Mesendoderm (in vitro differentiated cells): ENCODE data around the gene STRA6.
"Not testable (repeated sequence)": the region's sequence is repeated elsewhere in the genome, so short reads cannot be mapped to it uniquely, and the experiment has no call there.

Experiments
- DNase-seq: peaks from one replicate; pipeline ENCODE4 v3.0.0; 2013
- H2AK5ac ChIP-seq: 2 replicates; pipeline ENCODE4 v1.6.1; 2013; ENCODE audit warnings: low read length, inconsistent platforms
- H2BK120ac ChIP-seq: 2 replicates; pipeline ENCODE4 v1.6.1; 2013; ENCODE audit warnings: low read depth, mild to moderate bottlenecking, low read length, moderate library complexity, mixed read lengths
- H2BK15ac ChIP-seq: replicated peaks from 2 replicates; pipeline ENCODE4 v1.6.1; 2013; ENCODE audit warnings: low read depth, mild to moderate bottlenecking, moderate library complexity
- H2BK5ac ChIP-seq: 2 replicates; pipeline ENCODE4 v1.6.1; 2013; ENCODE audit warnings: low read length, inconsistent platforms
- H3K18ac ChIP-seq: 2 replicates; pipeline ENCODE4 v1.6.1; 2013; ENCODE audit warnings: mild to moderate bottlenecking, low read length, mixed read lengths
- H3K23ac ChIP-seq: one replicate; pipeline ENCODE4 v1.6.1; 2013; ENCODE audit warnings: low read length
- H3K27ac ChIP-seq: 2 replicates; pipeline ENCODE4 v1.5.1; 2013; ENCODE audit warnings: low read depth, mild to moderate bottlenecking, inconsistent platforms, low read length, moderate library complexity
- H3K27me3 ChIP-seq: 2 replicates; pipeline ENCODE4 v1.6.1; 2013; ENCODE audit warnings: low read length, control low read depth, mild to moderate bottlenecking, inconsistent platforms; ENCODE audit not compliant: insufficient read depth, poor library complexity
- H3K36me3 ChIP-seq: 2 replicates; pipeline ENCODE4 v1.6.1; 2013; ENCODE audit warnings: low read length, inconsistent platforms; ENCODE audit not compliant: control insufficient read depth, insufficient read depth
- H3K4ac ChIP-seq: one replicate; pipeline ENCODE4 v1.6.1; 2013; ENCODE audit warnings: low read depth, mild to moderate bottlenecking, low read length, moderate library complexity
- H3K4me1 ChIP-seq: 2 replicates; pipeline ENCODE4 v1.6.1; 2013; ENCODE audit warnings: low read depth, low read length, inconsistent platforms; ENCODE audit not compliant: control insufficient read depth
- H3K4me2 ChIP-seq: 2 replicates; pipeline ENCODE4 v1.6.1; 2013; ENCODE audit warnings: low read length
- H3K4me3 ChIP-seq: 2 replicates; pipeline ENCODE4 v1.5.1; 2013; ENCODE audit warnings: mild to moderate bottlenecking, low read length
- H3K56ac ChIP-seq: one replicate; pipeline ENCODE4 v1.6.1; 2013; ENCODE audit warnings: low read length
- H3K79me1 ChIP-seq: 2 replicates; pipeline ENCODE4 v1.6.1; 2013; ENCODE audit warnings: low read length, inconsistent platforms
- H3K79me2 ChIP-seq: 2 replicates; pipeline ENCODE4 v1.6.1; 2013; ENCODE audit warnings: mild to moderate bottlenecking, low read length; ENCODE audit not compliant: control insufficient read depth, insufficient read depth
- H3K9ac ChIP-seq: 2 replicates; pipeline ENCODE4 v1.6.1; 2013; ENCODE audit warnings: low read length, inconsistent platforms
- H4K5ac ChIP-seq: one replicate; pipeline ENCODE4 v1.6.1; 2013; ENCODE audit warnings: low read length
- H4K8ac ChIP-seq: one replicate; pipeline ENCODE4 v1.6.1; 2013; ENCODE audit warnings: low read depth, mild to moderate bottlenecking, control low read depth, low read length, moderate library complexity
- WGBS: extraction: QIAGEN DNeasy Blood & Tissue Kit; methylation state at CpG from one replicate; pipeline ENCODE4 v1.1.7; 2013; ENCODE audit warnings: low lambda C conversion rate, missing lambda C conversion rate; ENCODE audit not compliant: insufficient coverage; ENCODE audit errors: extremely low coverage; 5-methylcytosine and 5-hydroxymethylcytosine counted together

Gene STRA6

GRCh38 chr15:74165461-74165860, 37.1 kb downstream of the STRA6 start:
- DNase-seq, result no peak
- H3K56ac ChIP-seq, result no peak overlapping the region
- no peak overlapping the region for H3K23ac ChIP-seq
- H3K4me2 ChIP-seq, result no peak overlapping the region
- no peak overlapping the region for H3K4ac ChIP-seq
- no peak overlapping the region for H3K4me3 ChIP-seq
- no peak overlapping the region for H2BK15ac ChIP-seq
- WGBS, result no CpG with 5 or more reads among the region's 1 CpG
- H3K79me1 ChIP-seq, result no peaks in the 10 kb centered on the region
- H3K36me3 ChIP-seq, result no peaks in the 10 kb centered on the region
- H2BK120ac ChIP-seq, result no peak overlapping the region
- no peaks in the 10 kb centered on the region for H3K27me3 ChIP-seq
- no peak overlapping the region for H4K8ac ChIP-seq
- H3K18ac ChIP-seq, result no peak overlapping the region
- no peak overlapping the region for H4K5ac ChIP-seq
- H2AK5ac ChIP-seq, result no peak overlapping the region
- H2BK5ac ChIP-seq, result no peak overlapping the region
- no peaks in the 10 kb centered on the region for H3K4me1 ChIP-seq
- no peak overlapping the region for H3K27ac ChIP-seq
- H3K9ac ChIP-seq, result no peak overlapping the region
- H3K79me2 ChIP-seq, result no peaks in the 10 kb centered on the region

GRCh38 chr15:74162195-74162536, 40.4 kb downstream of the STRA6 start:
- H4K8ac ChIP-seq, H3K23ac ChIP-seq, H2BK15ac ChIP-seq, H3K36me3 ChIP-seq, H3K18ac ChIP-seq, H3K27me3 ChIP-seq, H2BK120ac ChIP-seq, H3K79me2 ChIP-seq, DNase-seq, H3K27ac ChIP-seq, H3K4ac ChIP-seq, H3K9ac ChIP-seq, H2BK5ac ChIP-seq, H2AK5ac ChIP-seq, H3K4me2 ChIP-seq, H3K4me3 ChIP-seq, H3K56ac ChIP-seq, H3K4me1 ChIP-seq, H3K79me1 ChIP-seq, H4K5ac ChIP-seq: not testable (repeated sequence)
- WGBS, result no CpG with 5 or more reads among the region's 3 CpGs

- H3K18ac ChIP-seq, H3K79me2 ChIP-seq, H2AK5ac ChIP-seq, H2BK120ac ChIP-seq, H3K4me1 ChIP-seq, H3K27me3 ChIP-seq, H2BK5ac ChIP-seq, H4K5ac ChIP-seq, H2BK15ac ChIP-seq, H3K9ac ChIP-seq, H3K27ac ChIP-seq, H3K36me3 ChIP-seq, H3K4ac ChIP-seq, H3K4me2 ChIP-seq, H3K79me1 ChIP-seq, H3K4me3 ChIP-seq, H3K56ac ChIP-seq, H4K8ac ChIP-seq, H3K23ac ChIP-seq, DNase-seq: not testable (repeated sequence)
- no CpG with 5 or more reads among the region's 3 CpGs for WGBS
These were observed 42.2 kb downstream of the STRA6 start for GRCh38 chr15:74160390-74160789.

GRCh38 chr15:74159773-74160172, 42.8 kb downstream of the STRA6 start:
- no peak overlapping the region for H3K4me3 ChIP-seq
- H2BK5ac ChIP-seq, result no peak overlapping the region
- DNase-seq, result no peak
- no peak overlapping the region for H3K9ac ChIP-seq
- no peak overlapping the region for H3K4ac ChIP-seq
- no peak overlapping the region for H2AK5ac ChIP-seq
- H3K4me1 ChIP-seq, result peaks cover 1% of the 10 kb centered on the region
- H3K4me2 ChIP-seq, result no peak overlapping the region
- H3K23ac ChIP-seq, result no peak overlapping the region
- no peak overlapping the region for H4K5ac ChIP-seq
- no peak overlapping the region for H2BK15ac ChIP-seq
- no peak overlapping the region for H3K18ac ChIP-seq
- H3K56ac ChIP-seq, result no peak overlapping the region
- no peak overlapping the region for H3K27ac ChIP-seq
- WGBS, result no CpG with 5 or more reads among the region's 1 CpG
- H3K79me1 ChIP-seq, result no peaks in the 10 kb centered on the region
- H4K8ac ChIP-seq, result no peak overlapping the region
- H3K36me3 ChIP-seq, result no peaks in the 10 kb centered on the region
- H3K27me3 ChIP-seq, result no peaks in the 10 kb centered on the region
- no peaks in the 10 kb centered on the region for H3K79me2 ChIP-seq
- H2BK120ac ChIP-seq, result no peak overlapping the region

GRCh38 chr15:74158855-74159650, 43.5 kb downstream of the STRA6 start:
- no peak overlapping the region for H3K56ac ChIP-seq
- H3K9ac ChIP-seq, result no peak overlapping the region
- no peak overlapping the region for H4K5ac ChIP-seq
- H2BK120ac ChIP-seq, result no peak overlapping the region
- H2BK15ac ChIP-seq, result no peak overlapping the region
- H2AK5ac ChIP-seq, result no peak overlapping the region
- H3K18ac ChIP-seq, result no peak overlapping the region
- no peak overlapping the region for H2BK5ac ChIP-seq
- H4K8ac ChIP-seq, result no peak overlapping the region
- no CpG with 5 or more reads among the region's 5 CpGs for WGBS
- DNase-seq, result no peak
- no peaks in the 10 kb centered on the region for H3K79me2 ChIP-seq
- no peak overlapping the region for H3K4me3 ChIP-seq
- peaks cover 1% of the 10 kb centered on the region for H3K4me1 ChIP-seq
- H3K23ac ChIP-seq, result no peak overlapping the region
- no peak overlapping the region for H3K27ac ChIP-seq
- no peaks in the 10 kb centered on the region for H3K27me3 ChIP-seq
- no peak overlapping the region for H3K4ac ChIP-seq
- no peaks in the 10 kb centered on the region for H3K79me1 ChIP-seq
- H3K4me2 ChIP-seq, result no peak overlapping the region
- no peaks in the 10 kb centered on the region for H3K36me3 ChIP-seq
